Tibial nerve (tissue), 4 donors: ENCODE measurements around the gene ZBTB7C. TPM values are rescaled to one million over a fixed set of nuclear protein-coding genes. Genes with fewer than 3 reads are reported as not detected.

Source experiments
- DNase-seq, 2 donors: peaks; one replicate each; pipeline ENCODE4 v3.0.0-alpha.2; 2019; ENCODE audit warnings: low spot score in 2 of 2
- H3K27ac ChIP-seq, 4 donors: fragments of 200-600 bp; sonication (generic) in 3 of 4; one replicate each; pipeline ENCODE4 v1.5.1; 2017 to 2019; ENCODE audit warnings: mild to moderate bottlenecking in 1 of 4
- H3K27me3 ChIP-seq, 2 donors: fragments of 200-600 bp; sonication (generic) in 1 of 2; one replicate each; pipeline versions ENCODE4 v1.5.1 to v1.6.0; 2017 to 2019
- H3K36me3 ChIP-seq, 3 donors: fragments of 200-600 bp; sonication (generic); one replicate each; pipeline ENCODE4 v1.5.1; 2018 to 2019
- H3K4me1 ChIP-seq, 4 donors: fragments of 200-600 bp; sonication (generic) in 3 of 4; one replicate each; pipeline ENCODE4 v1.5.1; 2017 to 2019
- H3K4me3 ChIP-seq, 4 donors: fragments of 200-600 bp; sonication (generic) in 3 of 4; one replicate each; pipeline ENCODE4 v1.5.1; 2017 to 2019; ENCODE audit warnings: mild to moderate bottlenecking in 1 of 4, moderate library complexity in 1 of 4
- H3K9me3 ChIP-seq, 4 donors: fragments of 200-600 bp; sonication (generic) in 3 of 4; one replicate each; pipeline ENCODE4 v1.5.1; 2017 to 2019
- CTCF ChIP-seq, 5 experiments: fragments of 200-600 bp in 3 of 5; fragments of 450-650 bp in 2 of 5; sonication (generic) in 3 of 5; IDR thresholded peaks; one replicate each; pipeline ENCODE4 v1.5.1; 2016 to 2019; ENCODE audit warnings: antibody characterized with exemption in 5 of 5, mild to moderate bottlenecking in 3 of 5, moderate library complexity in 2 of 5
- EP300 ChIP-seq, 2 donors: sonication (generic); formaldehyde crosslinking; IDR thresholded peaks; one replicate each; pipeline ENCODE4 v1.6.1; 2017; ENCODE audit warnings: antibody characterized with exemption in 2 of 2, mild to moderate bottlenecking in 1 of 2
- POLR2A ChIP-seq, 2 donors: fragments of 450-650 bp; IDR thresholded peaks; one replicate each; pipeline ENCODE4 v1.6.1; 2017; ENCODE audit warnings: antibody characterized with exemption in 2 of 2, mild to moderate bottlenecking in 2 of 2, moderate library complexity in 2 of 2
- WGBS, 2 donors: methylation state at CpG; one replicate each; pipeline ENCODE4 v1.1.5; 2018; 5-methylcytosine and 5-hydroxymethylcytosine counted together
- total RNA-seq, 4 donors: library from RNA; depleted of rRNA; stranded (reverse); fragments of >200 nt; gene quantifications; one replicate each; pipeline ENCODE4 v1.1.0, GENCODE V29; 2016

ZBTB7C gene
- total RNA-seq, 4 donors from 2014 or later: 24.6 to 95.0 (median 75.3) TPM

GRCh38 chr18:48317781-48318381 is 91.3 kb downstream of the ZBTB7C start:
- 84 to 98% methylated on average over 5 of the region's 5 CpGs for WGBS, 2 donors
- no peak for DNase-seq
- TF ChIP-seq CTCF (IDR thresholded peaks at IDR 0.05): no peak
- TF ChIP-seq POLR2A (IDR thresholded peaks at IDR 0.05): no peak
- no peak for TF ChIP-seq EP300 (IDR thresholded peaks at IDR 0.05)

GRCh38 chr18:48316177-48316576 is 93.0 kb downstream of the ZBTB7C start:
- no peaks in the 10 kb centered on the region for H3K9me3 ChIP-seq
- WGBS, 2 donors: 55 to 84% methylated on average over 3 of the region's 3 CpGs
- TF ChIP-seq CTCF (IDR thresholded peaks at IDR 0.05) (no peak), EP300 (IDR thresholded peaks at IDR 0.05) (no peak), POLR2A (IDR thresholded peaks at IDR 0.05) (no peak)
- no peaks in the 10 kb centered on the region for H3K27me3 ChIP-seq
- H3K27ac ChIP-seq: no peak overlapping the region
- no peaks in the 10 kb centered on the region for H3K36me3 ChIP-seq
- no peak overlapping the region for H3K4me3 ChIP-seq
- DNase-seq: no peak
- H3K4me1 ChIP-seq: peaks cover 0 to 25% (median 4%) of the 10 kb centered on the region in 4 donors

More at GRCh38 chr18:48317781-48318381, 91.3 kb downstream of the ZBTB7C start:
- H3K27ac ChIP-seq: no peak overlapping the region
- H3K4me3 ChIP-seq: no peak overlapping the region
- H3K27me3 ChIP-seq: no peaks in the 10 kb centered on the region
- peaks cover 0 to 28% (median 4%) of the 10 kb centered on the region in 4 donors for H3K4me1 ChIP-seq
- H3K36me3 ChIP-seq: no peaks in the 10 kb centered on the region
- no peaks in the 10 kb centered on the region for H3K9me3 ChIP-seq

- no peak overlapping the region for H3K4me3 ChIP-seq
- DNase-seq: no peak
- no peak overlapping the region for H3K27ac ChIP-seq
- no peaks in the 10 kb centered on the region for H3K9me3 ChIP-seq
- no peaks in the 10 kb centered on the region for H3K27me3 ChIP-seq
- H3K36me3 ChIP-seq: no peaks in the 10 kb centered on the region
- peaks cover 0 to 22% (median 0%) of the 10 kb centered on the region in 4 donors for H3K4me1 ChIP-seq
- WGBS, 2 donors: 50 to 62% methylated on average over 4 to 6 of the region's 6 CpGs
- no peak for TF ChIP-seq POLR2A (IDR thresholded peaks at IDR 0.05)
These were observed 94.5 kb downstream of the ZBTB7C start for GRCh38 chr18:48314690-48315089.

- no peaks in the 10 kb centered on the region for H3K27me3 ChIP-seq
- no peak overlapping the region for H3K27ac ChIP-seq
- TF ChIP-seq POLR2A (IDR thresholded peaks at IDR 0.05): no peak
- TF ChIP-seq EP300 (IDR thresholded peaks at IDR 0.05): no peak
- no peak for TF ChIP-seq CTCF (IDR thresholded peaks at IDR 0.05)
- H3K4me3 ChIP-seq: no peak overlapping the region
- no peaks in the 10 kb centered on the region for H3K36me3 ChIP-seq
- DNase-seq: no peak
- H3K9me3 ChIP-seq: no peaks in the 10 kb centered on the region
- WGBS, 2 donors: 89 to 93% methylated on average over 6 of the region's 6 CpGs
- H3K4me1 ChIP-seq: peaks cover 0 to 15% (median 0%) of the 10 kb centered on the region in 4 donors
These were observed 95.4 kb downstream of the ZBTB7C start for GRCh38 chr18:48313792-48314191.

GRCh38 chr18:48312066-48312465 is 97.1 kb downstream of the ZBTB7C start:
- 87 to 88% methylated on average over 5 of the region's 5 CpGs for WGBS, 2 donors

More at GRCh38 chr18:48312066-48312465, 97.1 kb downstream of the ZBTB7C start:
- TF ChIP-seq EP300 (IDR thresholded peaks at IDR 0.05) (no peak), POLR2A (IDR thresholded peaks at IDR 0.05) (no peak), CTCF (IDR thresholded peaks at IDR 0.05) (no peak)
- Histone ChIP-seq H3K27ac (no peak overlapping the region), H3K36me3 (no peaks in the 10 kb centered on the region), H3K27me3 (no peaks in the 10 kb centered on the region), H3K9me3 (no peaks in the 10 kb centered on the region), H3K4me1 (peaks cover 0 to 12% (median 0%) of the 10 kb centered on the region in 4 donors), H3K4me3 (no peak overlapping the region)
- DNase-seq: no peak
